PFSK-1 (cell line): ENCODE measurements around the gene ENTHD1.

Source experiments
- POLR2AphosphoS5 ChIP-seq: IDR thresholded peaks from 2 replicates; pipeline ENCODE4 v1.6.1; 2012; ENCODE audit warnings: low read depth, mild to moderate bottlenecking, control low read depth, low read length, moderate library complexity
- SIN3A ChIP-seq: IDR thresholded peaks from 2 replicates; pipeline ENCODE4 v1.6.1; 2012; ENCODE audit warnings: mild to moderate bottlenecking, low read length, moderate library complexity, borderline replicate concordance; ENCODE audit not compliant: insufficient read depth
- TAF1 ChIP-seq: IDR thresholded peaks from 2 replicates; pipeline ENCODE4 v1.6.1; 2012; ENCODE audit warnings: low read length, control low read depth, borderline replicate concordance; ENCODE audit not compliant: insufficient read depth

DNA sequence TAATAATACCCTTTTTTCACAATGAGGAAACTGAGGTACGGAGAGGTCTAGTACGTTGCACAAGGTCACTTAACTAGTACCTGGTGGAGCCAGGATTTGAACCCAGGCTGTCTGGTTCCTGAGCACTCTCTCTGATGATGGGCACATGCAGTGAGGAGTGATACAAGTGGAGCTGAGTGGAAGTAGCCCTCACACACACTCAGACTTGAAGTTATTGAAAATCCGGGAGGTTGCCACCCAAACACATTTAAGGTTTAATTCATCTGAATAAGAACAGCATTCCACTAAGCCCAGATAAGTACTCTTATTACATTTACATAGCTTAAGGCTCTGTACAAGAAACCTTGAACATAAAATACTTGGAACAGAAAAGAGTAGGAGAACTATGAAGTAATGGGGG lies 12.1 kb upstream of the ENTHD1 start:
- no peak for TF ChIP-seq POLR2AphosphoS5
- no peak for TF ChIP-seq TAF1
- no peak for TF ChIP-seq SIN3A
